ENCODE data around the gene UBL4A.

DNA sequence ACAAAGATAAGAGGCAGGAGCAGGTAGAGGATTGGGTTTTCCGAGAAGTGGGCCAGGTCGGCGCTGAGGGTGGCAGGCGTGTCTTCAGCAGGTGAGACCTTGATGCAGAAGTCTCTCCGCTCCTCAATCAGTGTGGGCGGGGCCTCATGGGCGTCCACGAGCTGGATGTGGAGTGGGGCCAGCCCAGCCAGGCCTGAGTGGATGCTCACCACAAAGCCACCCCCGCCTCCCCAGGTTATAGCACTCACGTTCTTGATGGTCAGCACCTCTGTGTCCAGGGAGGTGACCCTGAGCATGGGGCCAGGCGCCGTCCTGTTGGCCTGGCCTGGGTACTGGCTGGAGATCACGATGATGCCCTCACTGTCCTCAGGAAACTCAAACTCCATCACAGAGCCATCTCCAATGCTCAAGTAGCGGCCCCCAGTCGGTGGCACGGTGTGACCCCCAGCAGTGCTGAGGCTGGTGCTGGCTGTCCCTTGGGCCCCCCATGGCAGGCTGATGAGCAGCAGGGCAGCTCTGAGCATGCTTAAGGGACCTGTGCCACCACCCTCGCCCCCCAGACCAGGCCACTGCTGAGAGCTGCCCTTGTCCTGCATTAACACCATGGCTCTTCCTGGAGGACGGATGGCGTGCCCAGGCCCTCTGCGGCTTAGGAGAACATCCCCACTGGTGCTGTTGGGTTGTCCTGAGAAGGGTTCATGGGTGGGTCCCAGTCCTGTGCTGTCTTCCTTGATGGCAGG lies 2.1 kb upstream of the UBL4A start:
- TF ChIP-seq, protein P1, sequence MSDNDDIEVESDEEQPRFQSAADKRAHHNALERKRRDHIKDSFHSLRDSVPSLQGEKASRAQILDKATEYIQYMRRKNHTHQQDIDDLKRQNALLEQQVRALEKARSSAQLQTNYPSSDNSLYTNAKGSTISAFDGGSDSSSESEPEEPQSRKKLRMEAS (IDR thresholded peaks at IDR 0.05; ENCODE audit: insufficient read depth, insufficient read length) = no peak
- no peak for TF ChIP-seq POLR2AphosphoS5 (IDR thresholded peaks at IDR 0.05; ENCODE audit: insufficient read depth, low read depth, low read length)
